ENCODE measurements around the gene TMEM190.

GRCh38 chr19:55400281-55401087 is 23.9 kb downstream of the TMEM190 start:
- TF ChIP-seq, protein P1, sequence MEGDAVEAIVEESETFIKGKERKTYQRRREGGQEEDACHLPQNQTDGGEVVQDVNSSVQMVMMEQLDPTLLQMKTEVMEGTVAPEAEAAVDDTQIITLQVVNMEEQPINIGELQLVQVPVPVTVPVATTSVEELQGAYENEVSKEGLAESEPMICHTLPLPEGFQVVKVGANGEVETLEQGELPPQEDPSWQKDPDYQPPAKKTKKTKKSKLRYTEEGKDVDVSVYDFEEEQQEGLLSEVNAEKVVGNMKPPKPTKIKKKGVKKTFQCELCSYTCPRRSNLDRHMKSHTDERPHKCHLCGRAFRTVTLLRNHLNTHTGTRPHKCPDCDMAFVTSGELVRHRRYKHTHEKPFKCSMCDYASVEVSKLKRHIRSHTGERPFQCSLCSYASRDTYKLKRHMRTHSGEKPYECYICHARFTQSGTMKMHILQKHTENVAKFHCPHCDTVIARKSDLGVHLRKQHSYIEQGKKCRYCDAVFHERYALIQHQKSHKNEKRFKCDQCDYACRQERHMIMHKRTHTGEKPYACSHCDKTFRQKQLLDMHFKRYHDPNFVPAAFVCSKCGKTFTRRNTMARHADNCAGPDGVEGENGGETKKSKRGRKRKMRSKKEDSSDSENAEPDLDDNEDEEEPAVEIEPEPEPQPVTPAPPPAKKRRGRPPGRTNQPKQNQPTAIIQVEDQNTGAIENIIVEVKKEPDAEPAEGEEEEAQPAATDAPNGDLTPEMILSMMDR (IDR thresholded peaks at IDR 0.05), result no peak
- no peak for TF ChIP-seq POLR2AphosphoS5 (IDR thresholded peaks at IDR 0.05)

Data from suprapubic skin (tissue), 3 donors.